GM12878 (cell line): ENCODE data around the gene PKM. TPM values are rescaled to one million over a fixed set of nuclear protein-coding genes. Genes with fewer than 3 reads are reported as not detected.

Experiments used
- ATAC-seq: fragments of 200-7000 bp; cut with Tn5 transposase; 3 replicates; pipeline ENCODE4 v1.9.1; 2020; ENCODE audit warnings: mild to moderate bottlenecking, moderate library complexity
- BruUV-seq: library from RNA; stranded (reverse); fragments of 400-500 nt; replicated peaks from 2 replicates; lab custom pipeline; 2021; lab: Mats Ljungman, UMichigan
- CTCF ChIA-PET: fragments of 300-600 bp; sonication (Branson Sonifier 250); formaldehyde crosslinking; extraction: SDS; loops from one replicate; lab custom pipeline; 2021; ENCODE audit warnings: inconsistent platforms; lab: Yijun Ruan, JAX
- POLR2A ChIA-PET: fragments of 350-600 bp; formaldehyde crosslinking; extraction: SDS; loops from one replicate; lab custom pipeline; 2021; ENCODE audit warnings: inconsistent platforms; lab: Charles Lee
- RAD21 ChIA-PET: fragments of 300-600 bp; sonication (Branson Sonifier 250); formaldehyde crosslinking; loops from one replicate; lab custom pipeline; 2023; ENCODE audit warnings: antibody characterized with exemption; ENCODE audit not compliant: unreplicated experiment; lab: Charles Lee
- SMC1A ChIA-PET: fragments of 300-600 bp; sonication (Branson Sonifier 250); formaldehyde crosslinking; loops from one replicate; lab custom pipeline; 2023; ENCODE audit not compliant: unreplicated experiment, uncharacterized antibody; lab: Charles Lee
- DNase-seq: peaks from one replicate; pipeline ENCODE4 v3.0.0-alpha.2; 2011; ENCODE audit warnings: low read depth, low spot score
- FAIRE-seq: peaks from 3 replicates; lab custom pipeline; 2011; peaks lifted over from hg19 to GRCh38; lab: Jason Lieb, UNC
- H2AFZ ChIP-seq: 2 replicates; pipeline ENCODE4 v1.6.0; 2011; ENCODE audit warnings: low read depth, low read length, control low read depth; ENCODE audit not compliant: control insufficient read depth
- H3K27ac ChIP-seq: 2 replicates; pipeline ENCODE4 v1.5.1; 2011; ENCODE audit warnings: control low read depth; ENCODE audit not compliant: control insufficient read depth, insufficient read depth
- H3K27me3 ChIP-seq, 2 experiments: replicated peaks in 1 of 2; 2 replicates each; pipeline versions ENCODE4 v1.6.0 to v1.6.1; 2011; ENCODE audit warnings: low read length in 1 of 2; ENCODE audit not compliant: control insufficient read depth in 2 of 2, insufficient read depth in 2 of 2
- H3K36me3 ChIP-seq, 2 experiments: 2 replicates each; pipeline ENCODE4 v1.5.1; 2011; ENCODE audit warnings: low read length in 1 of 2; ENCODE audit not compliant: control insufficient read depth in 2 of 2, insufficient read depth in 2 of 2
- H3K4me1 ChIP-seq: 2 replicates; pipeline ENCODE4 v1.6.1; 2011; ENCODE audit warnings: mild to moderate bottlenecking, low read length, moderate library complexity, mixed read lengths; ENCODE audit not compliant: control insufficient read depth, insufficient read depth
- H3K4me2 ChIP-seq: 2 replicates; pipeline ENCODE4 v1.6.0; 2011; ENCODE audit warnings: control low read depth; ENCODE audit not compliant: control insufficient read depth, insufficient read depth
- H3K4me3 ChIP-seq: fragments of 200-600 bp; sonication (generic); 2 replicates; pipeline ENCODE4 v1.5.1; 2016
- H3K79me2 ChIP-seq: 2 replicates; pipeline ENCODE4 v1.6.0; 2011; ENCODE audit warnings: low read length; ENCODE audit not compliant: control insufficient read depth, insufficient read depth
- H3K9ac ChIP-seq: 2 replicates; pipeline ENCODE4 v1.8.0; 2011; ENCODE audit warnings: low read length, control low read depth, mixed read lengths; ENCODE audit not compliant: control insufficient read depth, insufficient read depth
- H3K9me3 ChIP-seq: replicated peaks from 3 replicates; pipeline ENCODE4 v1.5.1; 2011; ENCODE audit warnings: mild to moderate bottlenecking, low read length; ENCODE audit not compliant: control insufficient read depth, insufficient read depth
- H4K20me1 ChIP-seq: 2 replicates; pipeline ENCODE4 v1.6.0; 2011; ENCODE audit not compliant: control insufficient read depth, insufficient read depth
- CBFB ChIP-seq: IDR thresholded peaks from 2 replicates; pipeline ENCODE4 v1.6.1; 2016; ENCODE audit warnings: antibody characterized with exemption, low read depth
- E4F1 ChIP-seq: fragments of 450-650 bp; IDR thresholded peaks from 2 replicates; pipeline ENCODE4 v1.6.1; 2018; ENCODE audit warnings: borderline replicate concordance, mild to moderate bottlenecking; ENCODE audit not compliant: partially characterized antibody
- JUNB ChIP-seq: IDR thresholded peaks from 2 replicates; pipeline ENCODE4 v1.6.1; 2016; ENCODE audit warnings: antibody characterized with exemption, mild to moderate bottlenecking
- NR2C1 ChIP-seq: fragments of 450-650 bp; IDR thresholded peaks from 2 replicates; pipeline ENCODE4 v1.6.1; 2017; ENCODE audit warnings: antibody characterized with exemption, mild to moderate bottlenecking, moderate library complexity
- NR2F1 ChIP-seq: fragments of 450-650 bp; conservative IDR thresholded peaks from 2 replicates; pipeline ENCODE4 v1.6.1; 2017; ENCODE audit warnings: mild to moderate bottlenecking
- POU2F2 ChIP-seq: IDR thresholded peaks from 3 replicates; pipeline ENCODE4 v1.6.1; 2011; ENCODE audit warnings: low read depth, mild to moderate bottlenecking, low read length, borderline replicate concordance
- SMAD5 ChIP-seq: IDR thresholded peaks from 2 replicates; pipeline ENCODE4 v1.6.1; 2016; ENCODE audit warnings: antibody characterized with exemption, low read depth
- SUZ12 ChIP-seq: fragments of 200-600 bp; sonication (generic); IDR thresholded peaks from one replicate; pipeline ENCODE4 v1.6.1; 2018; ENCODE audit warnings: antibody characterized with exemption, mild to moderate bottlenecking; ENCODE audit not compliant: unreplicated experiment
- TCF12 ChIP-seq: IDR thresholded peaks from 2 replicates; pipeline ENCODE4 v1.6.1; 2011; ENCODE audit warnings: low read depth, mild to moderate bottlenecking, low read length
- ZBED1 ChIP-seq: IDR thresholded peaks from 2 replicates; pipeline ENCODE4 v1.6.1; 2016; ENCODE audit warnings: borderline replicate concordance
- ZBTB33 ChIP-seq: fragments of 450-650 bp; IDR thresholded peaks from 2 replicates; pipeline ENCODE4 v1.6.1; 2017; ENCODE audit warnings: mild to moderate bottlenecking
- ZNF207 ChIP-seq: fragments of 450-650 bp; IDR thresholded peaks from 2 replicates; pipeline ENCODE4 v1.6.1; 2014; ENCODE audit warnings: antibody characterized with exemption, mild to moderate bottlenecking, borderline replicate concordance
- ZNF622 ChIP-seq: fragments of 450-650 bp; IDR thresholded peaks from 2 replicates; pipeline ENCODE4 v1.6.1; 2017; ENCODE audit warnings: mild to moderate bottlenecking, inconsistent platforms
- WGBS: methylation state at CpG from one replicate; pipeline ENCODE4 v1.1.6; 2016; ENCODE audit warnings: low lambda C conversion rate; ENCODE audit not compliant: insufficient replicate concordance, insufficient coverage; ENCODE audit errors: missing lambda C conversion rate; 5-methylcytosine and 5-hydroxymethylcytosine counted together
- in situ Hi-C: fragments of 300-500 bp; cut with MboI; formaldehyde crosslinking; loops from 9 replicates; pipeline ENCODE4 v1.14.3; 2018; ENCODE audit warnings: mixed read lengths
- intact Hi-C: fragments of 100-400 bp; cut with micrococcal nuclease; formaldehyde crosslinking; loops from one replicate; pipeline ENCODE4 v1.14.2; 2022; ENCODE audit not compliant: unreplicated experiment
- polyA plus RNA-seq, 11 experiments: library from polyadenylated mRNA; depleted of rRNA in 4 of 11; unstranded in 6 of 11; stranded (reverse) in 5 of 11; fragments of >200 nt; fragmentation: Nextera tagmentation in 4 of 11; fragmentation: Illumina TruSeq in 1 of 11; extraction: Ambion mirVana in 4 of 11; extraction: Trizol in 1 of 11; gene quantifications; 1 replicate in 1 of 11; 2 replicates in 10 of 11; pipeline versions ENCODE4 v1.2.1 to v1.2.3, GENCODE V29; 2011 to 2016; ENCODE audit warnings: inconsistent platforms in 2 of 11, missing spikeins in 2 of 11, low read depth in 1 of 11
- total RNA-seq, 4 experiments: library from RNA; depleted of rRNA in 3 of 4; stranded (reverse); fragments of >200 nt in 3 of 4; fragmentation: Illumina TruSeq in 1 of 4; extraction: Trizol in 1 of 4; gene quantifications; 2 replicates each; pipeline versions ENCODE4 v1.2.1 to v1.2.3, GENCODE V29; 2013 to 2021
- TF ChIP-seq, protein P1 (sequence below), 3 experiments: IDR thresholded peaks in 2 of 3; conservative IDR thresholded peaks in 1 of 3; 2 replicates each; pipeline ENCODE4 v1.5.1; 2011; ENCODE audit warnings: low read depth in 3 of 3, low read length in 3 of 3, mild to moderate bottlenecking in 3 of 3, control low read depth in 2 of 3, moderate library complexity in 2 of 3, inconsistent platforms in 1 of 3, mixed read lengths in 1 of 3; ENCODE audit not compliant: control insufficient read depth in 2 of 3, insufficient read depth in 1 of 3; ENCODE audit errors: extremely low read depth in 1 of 3
- TF ChIP-seq, protein P2 (sequence below): IDR thresholded peaks from 2 replicates; pipeline ENCODE4 v1.6.1; 2011; ENCODE audit warnings: borderline replicate concordance, low read depth, mild to moderate bottlenecking, moderate library complexity, low read length; ENCODE audit not compliant: insufficient read depth, poor library complexity, severe bottlenecking

PKM gene
- total and polyA plus RNA-seq, 10 of the 15 experiments (the other 5 are each of a cell fraction or from before 2014, with no cell fraction given): 491 to 2,011 (median 1,433) TPM

DNA sequence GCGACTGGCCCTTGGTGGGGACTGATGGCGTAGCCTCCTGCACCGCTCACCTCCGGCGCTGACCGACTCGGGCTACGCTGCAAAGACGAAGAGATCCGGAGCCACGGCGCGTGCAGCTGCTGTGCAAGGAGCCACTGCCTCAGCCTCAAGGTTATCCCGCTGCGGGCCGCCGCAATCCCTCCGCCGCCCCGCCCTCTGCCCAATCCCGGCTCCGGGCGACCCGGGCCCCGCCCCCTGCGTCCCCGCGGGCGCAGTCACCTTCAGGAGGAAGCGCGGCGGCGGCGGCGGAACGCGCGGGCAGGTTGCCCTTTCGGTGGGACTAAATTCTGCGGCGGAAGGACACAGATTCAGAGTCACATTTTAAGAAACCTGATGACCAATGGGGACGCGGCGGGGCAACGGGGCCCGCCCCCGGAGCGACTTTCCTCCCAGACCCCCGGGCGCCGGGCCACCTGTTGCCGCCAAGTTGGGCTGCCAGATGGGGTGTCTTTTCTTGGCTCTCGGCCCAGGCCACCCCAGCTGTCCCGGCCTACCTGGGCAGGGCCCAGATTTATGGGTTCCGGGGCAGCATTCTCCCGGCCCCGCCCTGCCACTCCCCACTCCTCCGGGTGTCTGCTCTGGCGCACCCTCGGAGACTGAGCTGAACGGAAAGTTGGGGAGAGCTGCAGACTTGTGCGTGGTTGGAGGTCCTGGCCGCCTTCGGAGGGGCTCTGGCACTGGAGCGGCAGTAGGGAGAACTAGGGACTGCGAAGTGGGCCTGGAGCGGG, at the start of gene PKM (continued):
- TF ChIP-seq, protein P1, sequence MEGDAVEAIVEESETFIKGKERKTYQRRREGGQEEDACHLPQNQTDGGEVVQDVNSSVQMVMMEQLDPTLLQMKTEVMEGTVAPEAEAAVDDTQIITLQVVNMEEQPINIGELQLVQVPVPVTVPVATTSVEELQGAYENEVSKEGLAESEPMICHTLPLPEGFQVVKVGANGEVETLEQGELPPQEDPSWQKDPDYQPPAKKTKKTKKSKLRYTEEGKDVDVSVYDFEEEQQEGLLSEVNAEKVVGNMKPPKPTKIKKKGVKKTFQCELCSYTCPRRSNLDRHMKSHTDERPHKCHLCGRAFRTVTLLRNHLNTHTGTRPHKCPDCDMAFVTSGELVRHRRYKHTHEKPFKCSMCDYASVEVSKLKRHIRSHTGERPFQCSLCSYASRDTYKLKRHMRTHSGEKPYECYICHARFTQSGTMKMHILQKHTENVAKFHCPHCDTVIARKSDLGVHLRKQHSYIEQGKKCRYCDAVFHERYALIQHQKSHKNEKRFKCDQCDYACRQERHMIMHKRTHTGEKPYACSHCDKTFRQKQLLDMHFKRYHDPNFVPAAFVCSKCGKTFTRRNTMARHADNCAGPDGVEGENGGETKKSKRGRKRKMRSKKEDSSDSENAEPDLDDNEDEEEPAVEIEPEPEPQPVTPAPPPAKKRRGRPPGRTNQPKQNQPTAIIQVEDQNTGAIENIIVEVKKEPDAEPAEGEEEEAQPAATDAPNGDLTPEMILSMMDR (IDR thresholded peaks at IDR 0.05 in 2 of 3, conservative IDR thresholded peaks at IDR 0.05 in 1 of 3; ENCODE audit: control insufficient read depth in 2 of 3, extremely low read depth in 1 of 3, insufficient read depth in 1 of 3, low read depth in 3 of 3, low read length in 3 of 3): no peak
- TF ChIP-seq SMAD5: peak; percentile 96
- peak; percentile 47; the same call in 1 of the 2 replicates for TF ChIP-seq ZBED1
- TF ChIP-seq SUZ12: no peak
- peak; percentile 96 for TF ChIP-seq NR2F1
- no peak for TF ChIP-seq JUNB

- H2AFZ ChIP-seq: no peak overlapping the region
- no peaks in the 10 kb centered on the region for H3K4me1 ChIP-seq
- no peak overlapping the region for H3K27ac ChIP-seq
- no peak overlapping the region for H3K9ac ChIP-seq
- CTCF ChIA-PET: no interaction called here
- H3K36me3 ChIP-seq: no peaks in the 10 kb centered on the region
- ATAC-seq (no peak), DNase-seq (no peak), FAIRE-seq (no peak)
- in situ Hi-C loops (no loop called here), intact Hi-C loops (no loop called here)
- 65% methylated on average over 2 of the region's 2 CpGs for WGBS
- no peak overlapping the region for H3K4me3 ChIP-seq
- no peaks in the 10 kb centered on the region for H3K27me3 ChIP-seq
- RAD21 ChIA-PET: no interaction called here
- POLR2A ChIA-PET: no interaction called here
- BruUV-seq: no TSS peak
- H3K9me3 ChIP-seq: no peaks in the 10 kb centered on the region
- H3K79me2 ChIP-seq: no peaks in the 10 kb centered on the region
- H4K20me1 ChIP-seq: no peaks in the 10 kb centered on the region
- SMC1A ChIA-PET: interaction anchor here (0.6 kb wide), 1 partner anchor 1847 kb away, joined by 3 read pairs; no protein-coding TSS in a partner anchor
- no peak overlapping the region for H3K4me2 ChIP-seq
- TF ChIP-seq TCF12 (no peak), ZNF207 (no peak), POU2F2 (no peak), NR2C1 (no peak), E4F1 (no peak), ZBTB33 (no peak), CBFB (no peak), ZNF622 (no peak)
- TF ChIP-seq, protein P2, sequence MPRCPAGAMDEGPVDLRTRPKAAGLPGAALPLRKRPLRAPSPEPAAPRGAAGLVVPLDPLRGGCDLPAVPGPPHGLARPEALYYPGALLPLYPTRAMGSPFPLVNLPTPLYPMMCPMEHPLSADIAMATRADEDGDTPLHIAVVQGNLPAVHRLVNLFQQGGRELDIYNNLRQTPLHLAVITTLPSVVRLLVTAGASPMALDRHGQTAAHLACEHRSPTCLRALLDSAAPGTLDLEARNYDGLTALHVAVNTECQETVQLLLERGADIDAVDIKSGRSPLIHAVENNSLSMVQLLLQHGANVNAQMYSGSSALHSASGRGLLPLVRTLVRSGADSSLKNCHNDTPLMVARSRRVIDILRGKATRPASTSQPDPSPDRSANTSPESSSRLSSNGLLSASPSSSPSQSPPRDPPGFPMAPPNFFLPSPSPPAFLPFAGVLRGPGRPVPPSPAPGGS: no peak
Observed at GRCh38 chr15:72280751-72281150, 49.8 kb upstream of the PKM start.
